ENCODE measurements around the gene M1AP.

Gene M1AP, protein sequence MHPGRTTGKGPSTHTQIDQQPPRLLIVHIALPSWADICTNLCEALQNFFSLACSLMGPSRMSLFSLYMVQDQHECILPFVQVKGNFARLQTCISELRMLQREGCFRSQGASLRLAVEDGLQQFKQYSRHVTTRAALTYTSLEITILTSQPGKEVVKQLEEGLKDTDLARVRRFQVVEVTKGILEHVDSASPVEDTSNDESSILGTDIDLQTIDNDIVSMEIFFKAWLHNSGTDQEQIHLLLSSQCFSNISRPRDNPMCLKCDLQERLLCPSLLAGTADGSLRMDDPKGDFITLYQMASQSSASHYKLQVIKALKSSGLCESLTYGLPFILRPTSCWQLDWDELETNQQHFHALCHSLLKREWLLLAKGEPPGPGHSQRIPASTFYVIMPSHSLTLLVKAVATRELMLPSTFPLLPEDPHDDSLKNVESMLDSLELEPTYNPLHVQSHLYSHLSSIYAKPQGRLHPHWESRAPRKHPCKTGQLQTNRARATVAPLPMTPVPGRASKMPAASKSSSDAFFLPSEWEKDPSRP

DNA sequence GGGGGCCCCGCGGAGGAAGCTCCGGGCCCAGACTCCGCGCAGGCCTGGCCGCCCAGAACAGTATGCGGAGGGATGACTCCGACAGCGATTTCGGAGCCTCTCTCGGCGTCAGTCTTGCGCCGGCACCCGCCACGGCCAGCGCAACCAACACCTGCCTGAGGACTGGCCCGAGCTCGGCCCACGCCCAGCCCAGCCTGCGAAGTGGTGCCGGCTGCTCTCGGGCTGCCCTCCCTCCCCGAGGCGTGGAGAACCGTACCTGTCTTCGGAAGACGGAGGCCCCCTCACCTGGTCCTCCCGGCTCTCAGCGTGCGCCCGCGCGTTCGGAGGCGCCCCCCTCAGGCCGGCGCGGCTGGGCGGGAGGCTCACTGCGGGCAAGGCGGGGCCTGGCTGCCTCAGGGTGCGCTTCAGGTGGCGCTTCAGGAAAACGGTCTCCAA lies at the start of gene M1AP:
TSS of gene M1AP (minus strand) at position 322 of the 435 bp plus-strand sequence. CDS start 8,055 bp downstream, outside the sequence.
- TF ChIP-seq, protein P1, sequence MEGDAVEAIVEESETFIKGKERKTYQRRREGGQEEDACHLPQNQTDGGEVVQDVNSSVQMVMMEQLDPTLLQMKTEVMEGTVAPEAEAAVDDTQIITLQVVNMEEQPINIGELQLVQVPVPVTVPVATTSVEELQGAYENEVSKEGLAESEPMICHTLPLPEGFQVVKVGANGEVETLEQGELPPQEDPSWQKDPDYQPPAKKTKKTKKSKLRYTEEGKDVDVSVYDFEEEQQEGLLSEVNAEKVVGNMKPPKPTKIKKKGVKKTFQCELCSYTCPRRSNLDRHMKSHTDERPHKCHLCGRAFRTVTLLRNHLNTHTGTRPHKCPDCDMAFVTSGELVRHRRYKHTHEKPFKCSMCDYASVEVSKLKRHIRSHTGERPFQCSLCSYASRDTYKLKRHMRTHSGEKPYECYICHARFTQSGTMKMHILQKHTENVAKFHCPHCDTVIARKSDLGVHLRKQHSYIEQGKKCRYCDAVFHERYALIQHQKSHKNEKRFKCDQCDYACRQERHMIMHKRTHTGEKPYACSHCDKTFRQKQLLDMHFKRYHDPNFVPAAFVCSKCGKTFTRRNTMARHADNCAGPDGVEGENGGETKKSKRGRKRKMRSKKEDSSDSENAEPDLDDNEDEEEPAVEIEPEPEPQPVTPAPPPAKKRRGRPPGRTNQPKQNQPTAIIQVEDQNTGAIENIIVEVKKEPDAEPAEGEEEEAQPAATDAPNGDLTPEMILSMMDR (IDR thresholded peaks at IDR 0.05), result no peak

DNA sequence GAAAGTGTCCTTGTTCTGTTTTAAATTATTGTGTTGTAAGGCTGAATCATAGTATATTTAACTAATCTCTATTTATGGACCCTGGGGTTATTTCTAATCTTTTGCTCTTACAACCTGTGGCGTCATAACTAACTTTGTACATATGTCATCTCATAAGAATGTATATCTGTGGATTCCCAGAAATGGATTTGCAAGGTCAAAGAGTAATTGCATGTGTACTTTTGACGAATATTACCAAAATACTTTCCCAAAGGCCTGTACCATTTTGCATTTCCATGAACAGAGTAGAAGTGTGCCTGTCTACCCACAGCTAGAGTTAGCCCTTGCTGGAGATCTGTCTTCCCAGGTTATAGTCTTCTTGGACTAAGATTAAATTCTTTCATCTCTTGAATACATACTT lies 48.7 kb upstream of the M1AP start:
- TF ChIP-seq, protein P1 (IDR thresholded peaks at IDR 0.05), result no peak

DNA sequence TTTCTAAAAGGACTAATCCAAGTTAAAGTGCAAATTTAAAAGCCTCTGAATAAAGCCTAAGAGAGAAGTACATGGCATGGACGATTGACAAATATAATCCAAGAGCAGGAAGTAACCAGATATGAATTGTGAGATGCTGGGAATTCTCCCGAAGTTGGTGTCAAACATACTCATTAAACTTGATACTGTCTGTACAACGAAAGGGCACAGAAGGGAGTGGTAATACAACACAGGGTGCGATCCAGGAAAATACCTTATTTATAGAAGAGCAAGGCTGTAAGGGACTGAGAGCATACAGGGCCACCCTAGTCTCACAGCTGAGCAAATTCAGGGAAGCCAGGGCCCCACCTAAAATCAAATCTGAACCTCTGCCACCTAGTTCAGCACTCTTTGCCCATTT lies 47.5 kb upstream of the M1AP start:
- TF ChIP-seq, protein P1 (IDR thresholded peaks at IDR 0.05), result no peak

DNA sequence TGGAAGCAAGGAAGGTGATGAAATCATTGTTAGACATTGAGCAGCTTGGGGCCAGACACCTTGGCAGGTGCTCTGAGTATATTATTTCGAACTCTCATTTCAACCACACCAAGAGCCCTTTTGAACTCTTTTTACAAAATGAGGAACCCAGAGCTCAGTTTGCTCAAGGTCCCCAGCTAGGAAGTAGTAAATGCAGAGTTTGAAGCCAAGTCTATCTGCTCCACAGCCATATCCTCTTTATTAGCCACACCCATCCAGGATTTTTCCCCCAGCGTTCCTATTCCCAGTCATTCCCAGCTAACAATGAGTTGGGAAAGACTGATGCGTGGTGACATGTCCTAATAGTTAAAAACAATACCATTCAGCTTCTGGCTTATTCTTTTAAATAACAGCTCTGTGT lies 46.2 kb upstream of the M1AP start:
- TF ChIP-seq, protein P1 (IDR thresholded peaks at IDR 0.05), result no peak

DNA sequence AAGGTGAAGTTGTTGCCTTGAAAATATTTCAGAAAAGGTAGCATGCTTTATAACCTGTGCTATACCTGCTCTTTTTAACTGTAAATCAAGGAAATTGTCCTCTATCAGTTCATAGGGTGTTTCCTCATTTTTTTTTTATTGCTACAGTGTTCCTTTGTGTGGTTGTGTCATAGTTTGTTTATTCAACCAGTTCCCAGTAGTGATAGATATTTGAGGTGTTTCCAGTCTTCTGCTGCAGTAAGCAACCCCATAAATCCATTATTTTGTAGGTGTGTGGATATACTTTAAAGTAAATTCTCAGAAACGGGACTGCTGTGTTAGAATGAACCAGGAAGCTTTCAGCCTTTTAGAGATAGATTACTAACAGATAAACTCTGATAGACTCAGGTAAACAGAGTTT lies 45.5 kb upstream of the M1AP start:
- TF ChIP-seq, protein P1 (IDR thresholded peaks at IDR 0.05), result no peak

DNA sequence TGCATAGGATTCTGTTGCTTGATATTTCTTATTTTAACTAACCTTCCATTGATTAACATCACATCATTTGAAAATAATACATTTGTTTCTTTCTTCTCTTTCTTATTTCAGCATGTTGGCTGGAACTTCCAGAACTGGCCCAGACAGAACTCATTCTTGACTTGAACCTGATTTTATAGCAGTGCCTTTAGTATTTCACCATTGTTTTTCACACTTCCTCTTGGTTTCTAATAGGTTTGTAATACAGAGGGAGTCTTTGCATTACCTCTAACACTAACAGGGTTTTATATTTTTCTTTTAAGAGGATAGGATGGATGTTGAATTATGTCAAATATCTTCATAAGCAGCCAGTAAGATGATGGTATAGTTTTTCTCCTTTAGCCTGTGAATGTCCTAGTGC lies 45.1 kb upstream of the M1AP start:
- TF ChIP-seq, protein P1 (IDR thresholded peaks at IDR 0.05), result no peak

DNA sequence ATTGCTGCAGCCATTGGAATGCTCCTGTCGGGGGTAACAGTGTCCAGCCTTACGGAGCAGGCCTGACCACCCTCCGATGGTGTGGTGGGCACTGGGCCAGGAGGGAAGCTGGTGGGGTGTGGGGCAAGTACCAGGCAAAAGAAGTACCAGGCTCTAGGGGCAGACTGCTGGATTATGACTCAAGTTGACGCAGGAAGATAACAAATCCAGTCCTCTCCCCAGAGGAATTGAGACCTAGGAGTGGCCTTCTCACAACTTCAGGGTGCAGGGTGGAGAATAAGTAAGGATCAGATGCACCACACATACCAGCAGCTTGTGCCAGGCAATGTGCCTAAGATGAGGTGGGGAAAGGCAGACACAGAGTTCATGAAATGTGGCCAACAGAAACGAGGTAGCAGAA lies 43.8 kb upstream of the M1AP start:
- TF ChIP-seq, protein P1 (IDR thresholded peaks at IDR 0.05), result no peak

All from LNCAP (cell line).